ENCODE results near the gene TRPT1. TPM values are rescaled to one million over a fixed set of nuclear protein-coding genes. Genes with fewer than 3 reads are reported as not detected.

TRPT1 gene
- total and polyA plus RNA-seq, 9 of the 15 experiments (the other 6 are each of a cell fraction or from before 2014, with no cell fraction given), result 4.6 to 41.7 (median 23.1) TPM

GRCh38 chr11:64204464-64204989 is 21.5 kb downstream of the TRPT1 start (continued):
- TF ChIP-seq ZBTB5 (IDR thresholded peaks at IDR 0.05) (no peak), KLF13 (tag; IDR thresholded peaks at IDR 0.05; ENCODE audit: borderline replicate concordance, low read depth) (no peak), GMEB1 (CRISPR knock-in tag; IDR thresholded peaks at IDR 0.05) (no peak), SAFB2 (IDR thresholded peaks at IDR 0.05; ENCODE audit: borderline replicate concordance, low read depth, low read length, severe bottlenecking) (no peak), ZNF197 (CRISPR knock-in tag; IDR thresholded peaks at IDR 0.05; ENCODE audit: low read depth) (no peak), ZMIZ1 (IDR thresholded peaks at IDR 0.05; ENCODE audit: low read depth in 2 of 2, low read length in 2 of 2) (peak in 1 of 2 experiments; percentile 46; a peak in 1 of 4 replicates), SIN3A (IDR thresholded peaks at IDR 0.05; ENCODE audit: borderline replicate concordance in 2 of 2, control insufficient read depth in 1 of 2, low read depth in 2 of 2, low read length in 2 of 2) (peak in 1 of 2 experiments; percentile 69; a peak in 1 of 4 replicates), UBTF (IDR thresholded peaks at IDR 0.05; ENCODE audit: borderline replicate concordance in 1 of 2, low read depth in 2 of 2, low read length in 2 of 2) (no peak), TFAP4 (CRISPR knock-in tag; IDR thresholded peaks at IDR 0.05; ENCODE audit: borderline replicate concordance) (peak; percentile 96), ZBTB34 (CRISPR knock-in tag; IDR thresholded peaks at IDR 0.05) (no peak), SREBF2 (CRISPR knock-in tag; IDR thresholded peaks at IDR 0.05) (no peak), HNRNPLL (IDR thresholded peaks at IDR 0.05; ENCODE audit: low read depth, low read length, poor library complexity, severe bottlenecking) (no peak)
